HG03558 (cell line): Measurements from ENCODE around the gene ZNF678.

Source experiments
- ATAC-seq: cut with Tn5 transposase; IDR thresholded peaks from one replicate; pipeline ENCODE4 v1.9.1; 2021; ENCODE audit warnings: moderate number of reproducible peaks; ENCODE audit not compliant: unreplicated experiment; ENCODE audit errors: extremely low read depth

The ZNF678 gene

GRCh38 chr1:227563324-227564201 is at the start of gene ZNF678:
TSS of gene ZNF678 (plus strand) at chr1:227563556. CDS start at chr1:227650992, 87,436 bp downstream.
- peak; percentile 81 for ATAC-seq

GRCh38 chr1:227518876-227519275 is 44.5 kb upstream of the ZNF678 start:
- no peak for ATAC-seq

DNA sequence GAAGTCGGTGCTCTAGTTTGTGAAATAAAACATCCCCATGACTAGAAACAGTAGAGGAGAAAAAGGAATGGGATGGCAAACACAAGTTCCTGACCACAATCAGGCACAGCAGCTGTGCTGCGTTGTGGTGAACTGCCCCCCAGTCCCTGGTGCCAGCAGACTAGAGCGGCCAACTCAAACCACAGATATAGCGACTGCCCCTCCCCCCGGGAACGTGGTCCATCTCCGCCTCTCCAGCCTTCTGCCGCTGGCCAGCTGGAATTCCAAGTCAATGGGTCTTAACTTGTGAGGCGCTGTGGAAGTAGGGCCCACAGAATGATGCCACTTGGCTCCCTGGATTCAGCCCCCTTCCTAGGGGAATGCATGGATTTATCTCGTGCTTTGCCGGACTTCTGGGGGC is 41.6 kb upstream of the ZNF678 start:
- no peak for ATAC-seq

- no peak for ATAC-seq
Measured at GRCh38 chr1:227526524-227526923, 36.8 kb upstream of the ZNF678 start.

DNA sequence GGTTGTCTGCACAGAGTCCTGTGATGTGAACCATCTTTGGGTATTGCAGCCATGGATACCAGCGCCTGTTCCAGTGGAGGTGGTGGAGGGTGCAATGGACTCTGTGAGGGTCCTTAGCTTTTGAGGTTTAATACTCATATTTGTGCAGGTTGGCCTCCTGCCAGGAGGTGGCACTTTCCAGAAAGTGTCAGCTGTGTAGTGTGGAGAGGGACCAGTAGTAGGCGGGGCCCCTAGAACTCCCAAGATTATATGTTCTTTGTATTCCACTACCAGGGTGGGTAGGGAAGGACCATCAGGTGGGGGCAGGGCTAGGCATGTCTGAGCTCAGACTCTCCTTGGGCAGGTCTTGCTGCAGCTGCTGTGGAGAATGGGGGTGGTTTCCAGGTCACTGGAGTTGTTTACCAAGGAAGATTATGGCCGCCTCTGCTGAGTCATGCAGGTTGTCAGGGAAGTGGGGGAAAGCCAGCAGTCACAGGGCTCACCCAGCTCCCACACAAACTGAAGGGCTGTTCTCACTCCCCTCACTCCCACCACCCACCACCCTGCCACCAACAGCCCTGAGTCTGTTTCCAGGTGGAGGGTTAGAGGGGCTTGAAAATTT is 31.2 kb upstream of the ZNF678 start:
- no peak for ATAC-seq

GRCh38 chr1:227540170-227541098 is 22.9 kb upstream of the ZNF678 start:
- no peak for ATAC-seq

DNA sequence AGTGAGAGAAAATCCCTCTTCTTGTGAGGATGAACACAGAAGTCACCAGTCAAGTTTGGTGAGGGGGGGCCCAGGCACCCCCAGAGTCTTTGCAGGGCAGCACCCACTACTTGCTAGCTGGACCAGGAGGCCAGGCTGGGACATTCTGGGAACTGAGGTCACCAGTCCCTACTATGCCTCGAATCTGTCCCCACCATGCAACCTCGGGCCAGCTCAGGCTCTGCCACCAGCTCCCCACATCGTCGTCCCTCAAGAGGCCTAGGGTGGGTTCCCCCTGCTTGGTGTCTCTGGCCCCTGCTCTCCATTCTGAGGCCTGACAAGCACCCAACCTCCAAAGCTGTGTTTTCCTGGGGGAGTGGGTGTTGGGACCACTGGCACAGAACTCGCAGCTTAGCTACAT is 22.2 kb upstream of the ZNF678 start:
- no peak for ATAC-seq

- ATAC-seq: no peak
Measured at GRCh38 chr1:227541796-227542152, 21.6 kb upstream of the ZNF678 start.

GRCh38 chr1:227542153-227543120 is 20.9 kb upstream of the ZNF678 start:
- peak; percentile 93 for ATAC-seq

DNA sequence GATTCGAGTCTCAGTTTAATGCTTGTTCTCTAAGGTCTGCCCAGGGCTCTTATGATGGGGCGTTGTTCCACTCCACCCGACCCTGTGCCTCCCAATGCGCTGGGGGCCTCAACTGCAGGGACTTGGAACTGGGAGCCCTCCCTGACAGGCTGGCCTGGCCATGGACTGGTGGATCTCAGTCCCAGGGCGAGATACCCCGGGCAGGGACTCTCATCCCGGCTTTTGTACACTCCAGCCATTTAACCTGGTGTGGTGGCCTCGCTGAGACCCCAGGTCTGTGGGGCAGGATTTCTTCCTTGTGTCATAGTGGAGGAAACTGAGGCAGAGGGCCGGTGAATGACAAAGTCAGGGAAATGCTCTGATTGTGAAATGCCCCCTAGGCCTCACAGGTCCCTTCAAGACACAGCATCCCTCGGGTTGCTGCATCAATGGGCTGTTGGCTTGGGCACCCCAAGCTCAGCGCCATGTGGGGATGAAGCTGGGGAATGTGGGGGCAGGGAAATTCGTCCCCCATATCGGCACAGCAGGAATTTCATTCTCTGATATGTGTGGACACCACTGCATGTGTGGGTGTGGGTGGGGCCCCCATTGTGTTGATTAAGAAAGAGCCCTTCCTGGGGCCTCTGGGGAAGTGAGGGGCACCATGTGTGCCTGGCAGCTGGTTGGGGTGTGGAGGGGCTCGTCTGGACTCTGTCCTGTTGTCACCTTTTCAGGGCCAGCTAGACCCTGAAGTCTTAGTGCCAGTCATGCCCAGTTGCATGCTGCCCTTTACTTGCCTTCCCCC is 19.9 kb upstream of the ZNF678 start:
- ATAC-seq: no peak

- ATAC-seq: no peak
Measured at GRCh38 chr1:227544067-227545050, 19.0 kb upstream of the ZNF678 start.

DNA sequence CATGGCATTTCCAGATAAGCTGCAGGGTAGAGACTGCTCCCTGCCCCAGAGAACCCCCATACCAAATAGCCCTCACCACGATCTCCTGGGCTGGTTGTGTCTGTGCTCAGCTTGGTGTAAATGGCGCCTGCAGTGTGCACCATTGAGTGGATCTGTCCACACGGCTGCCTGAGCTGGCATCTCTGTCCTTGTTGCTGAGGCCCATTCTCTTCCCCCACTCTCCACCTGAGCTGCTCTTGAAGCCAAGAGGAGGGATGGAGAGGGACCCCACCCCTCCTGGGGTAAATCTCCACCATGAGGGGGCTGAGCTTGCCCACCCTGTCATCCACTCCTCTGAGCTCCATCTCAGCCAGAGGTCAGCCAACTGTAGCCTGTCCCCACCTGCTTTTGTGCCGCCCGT is 18.0 kb upstream of the ZNF678 start:
- ATAC-seq: no peak

DNA sequence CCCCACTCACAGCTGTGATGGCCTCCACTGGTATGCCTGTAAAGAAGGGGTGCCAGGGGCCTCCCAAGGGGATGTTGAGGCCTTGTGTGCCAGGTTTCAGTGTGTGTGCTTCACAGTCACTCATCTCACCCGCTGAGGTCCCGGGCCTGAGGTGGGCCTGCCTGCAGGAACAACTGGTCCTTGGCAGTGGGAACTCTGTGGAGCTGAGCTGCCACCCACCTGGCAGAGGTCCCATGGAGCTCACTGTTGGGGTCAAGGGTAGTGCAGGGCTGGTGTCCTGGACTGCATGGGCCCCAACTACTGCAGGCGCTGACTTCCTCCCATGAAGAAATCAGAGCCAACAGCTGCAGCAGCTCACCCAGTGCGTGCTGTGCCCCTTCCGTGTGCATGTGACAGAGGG is 17.3 kb upstream of the ZNF678 start:
- no peak for ATAC-seq

GRCh38 chr1:227546598-227547309 is 16.6 kb upstream of the ZNF678 start:
- ATAC-seq: no peak

- no peak for ATAC-seq
Measured at GRCh38 chr1:227547310-227548118, 15.8 kb upstream of the ZNF678 start.

- no peak for ATAC-seq
Measured at GRCh38 chr1:227548119-227548397, 15.3 kb upstream of the ZNF678 start.

DNA sequence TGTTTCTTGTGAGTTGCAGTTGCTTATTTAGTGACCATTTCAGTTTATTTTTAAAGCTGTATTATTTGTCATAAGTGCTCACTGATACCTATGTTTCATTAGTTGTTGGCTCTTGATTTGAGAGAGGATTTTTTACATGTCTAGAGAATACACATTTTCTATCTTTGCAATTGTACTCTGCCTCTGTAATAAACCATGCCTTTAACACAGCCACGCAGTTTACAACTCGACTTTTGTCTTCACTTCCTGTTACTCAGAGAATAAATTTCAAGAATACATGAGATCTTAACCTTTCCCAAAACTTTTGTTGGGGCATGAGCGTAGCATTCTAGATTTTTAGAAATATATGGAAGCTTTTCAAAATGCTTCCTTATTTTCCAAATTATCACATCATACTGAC is 14.9 kb upstream of the ZNF678 start:
- ATAC-seq: no peak
